GM23248 (cell line): ENCODE measurements around the gene MIOS.

ENCODE experiments used
- EZH2 ChIP-seq: fragments of 200-600 bp; sonication (generic); IDR thresholded peaks from 2 replicates; pipeline ENCODE4 v1.6.1; 2018; ENCODE audit warnings: antibody characterized with exemption, mild to moderate bottlenecking; ENCODE audit not compliant: insufficient read depth, poor library complexity, severe bottlenecking
- EZH2phosphoT487 ChIP-seq: fragments of 200-600 bp; sonication (generic); IDR thresholded peaks from 2 replicates; pipeline ENCODE4 v1.6.1; 2018; ENCODE audit warnings: antibody characterized with exemption, moderate library complexity, mild to moderate bottlenecking, low read depth; ENCODE audit not compliant: insufficient read depth

- no peak for TF ChIP-seq EZH2phosphoT487
- TF ChIP-seq EZH2: no peak
Observed at GRCh38 chr7:7581531-7582179, 15.0 kb downstream of the MIOS start.
